K562 (cell line): Measurements from ENCODE around the gene DSCAM. TPM values are rescaled to one million over a fixed set of nuclear protein-coding genes. Genes with fewer than 3 reads are reported as not detected.

Experiments
- ATAC-seq: fragments of 200-7000 bp; cut with Tn5 transposase; 3 replicates; pipeline ENCODE4 v1.9.1; 2020; ENCODE audit warnings: moderate library complexity
- BruUV-seq: library from RNA; stranded (reverse); fragments of 400-500 nt; replicated peaks from 2 replicates; lab custom pipeline; 2021; lab: Mats Ljungman, UMichigan
- CTCF ChIA-PET: fragments of 300-600 bp; formaldehyde crosslinking; extraction: SDS; loops from one replicate; lab custom pipeline; 2021; ENCODE audit warnings: low intra/inter-chr PET ratio; lab: Yijun Ruan, JAX
- POLR2A ChIA-PET: fragments of 300-600, 350-650 bp; sonication (Branson Sonifier 250); formaldehyde crosslinking; extraction: SDS; loops from one replicate; lab custom pipeline; 2021; ENCODE audit warnings: antibody characterized with exemption, inconsistent platforms; lab: Yijun Ruan, JAX
- DNase-seq, 4 experiments: peaks; one replicate each; pipeline versions ENCODE4 v3.0.0 to v3.0.0-alpha.2; 2011 to 2018; ENCODE audit warnings: low spot score in 3 of 4, mixed read lengths in 3 of 4; ENCODE audit errors: extremely low read depth in 1 of 4
- FAIRE-seq: peaks from 2 replicates; lab custom pipeline; 2011; peaks lifted over from hg19 to GRCh38; lab: Jason Lieb, UNC
- H2AFZ ChIP-seq: 2 replicates; pipeline ENCODE4 v1.6.0; 2011; ENCODE audit warnings: low read depth, low read length, control low read depth, inconsistent platforms
- H3K27ac ChIP-seq: fragments of 200-600 bp; 3 replicates; pipeline ENCODE4 v1.8.0; 2011; ENCODE audit warnings: low read depth, mild to moderate bottlenecking, control low read depth, inconsistent platforms, low read length, moderate library complexity, mixed read lengths; ENCODE audit errors: extremely low read depth
- H3K27me3 ChIP-seq, 2 experiments: fragments of 300-600 bp in 1 of 2; 2 replicates in 1 of 2; 3 replicates in 1 of 2; pipeline versions ENCODE4 v1.6.0 to v1.8.0; 2011; ENCODE audit warnings: inconsistent platforms in 2 of 2, low read length in 2 of 2, mild to moderate bottlenecking in 1 of 2, mixed read lengths in 1 of 2, moderate library complexity in 1 of 2; ENCODE audit not compliant: control insufficient read depth in 2 of 2, insufficient read depth in 2 of 2
- H3K36me3 ChIP-seq: fragments of 300-600 bp; 3 replicates; pipeline ENCODE4 v1.8.0; 2011; ENCODE audit warnings: mild to moderate bottlenecking, low read length, inconsistent platforms; ENCODE audit not compliant: control insufficient read depth, insufficient read depth
- H3K4me1 ChIP-seq, 2 experiments: fragments of 200-600 bp in 1 of 2; replicated peaks in 1 of 2; 2 replicates in 1 of 2; 3 replicates in 1 of 2; pipeline versions ENCODE4 v1.5.1 to v1.8.0; 2011; ENCODE audit warnings: inconsistent platforms in 2 of 2, low read length in 2 of 2, mild to moderate bottlenecking in 1 of 2, mixed read lengths in 1 of 2, moderate library complexity in 1 of 2; ENCODE audit not compliant: control insufficient read depth in 2 of 2, insufficient read depth in 2 of 2
- H3K4me2 ChIP-seq: 2 replicates; pipeline ENCODE4 v1.6.1; 2011; ENCODE audit warnings: low read length, control low read depth, inconsistent platforms, mixed read lengths; ENCODE audit not compliant: insufficient read depth
- H3K4me3 ChIP-seq: fragments of 200-600 bp; sonication (generic), shearing (Covaris generic); 2 replicates; pipeline ENCODE4 v1.5.1; 2016; ENCODE audit warnings: control low read depth, inconsistent platforms
- H3K79me2 ChIP-seq: fragments of 200-600 bp; 3 replicates; pipeline ENCODE4 v1.8.0; 2011; ENCODE audit warnings: low read length, inconsistent platforms; ENCODE audit not compliant: control insufficient read depth, insufficient read depth
- H3K9ac ChIP-seq, 2 experiments: 2 replicates each; pipeline versions ENCODE4 v1.6.0 to v1.6.1; 2011; ENCODE audit warnings: low read depth in 2 of 2, low read length in 2 of 2, control low read depth in 1 of 2, inconsistent platforms in 1 of 2, mild to moderate bottlenecking in 1 of 2, mixed read lengths in 1 of 2; ENCODE audit not compliant: insufficient read depth in 1 of 2
- H3K9me1 ChIP-seq: one replicate; pipeline ENCODE4 v1.6.0; 2011; ENCODE audit warnings: inconsistent platforms, mild to moderate bottlenecking, low read length, moderate library complexity; ENCODE audit not compliant: control insufficient read depth, insufficient read depth
- H3K9me3 ChIP-seq: replicated peaks from 2 replicates; pipeline ENCODE4 v1.5.1; 2011; ENCODE audit warnings: low read depth, low read length, inconsistent platforms; ENCODE audit not compliant: control insufficient read depth, insufficient read depth
- H4K20me1 ChIP-seq: replicated peaks from 2 replicates; pipeline ENCODE4 v1.6.1; 2011; ENCODE audit warnings: low read length, inconsistent platforms, mixed read lengths; ENCODE audit not compliant: control insufficient read depth, insufficient read depth
- ATF4 ChIP-seq: fragments of 450-650 bp; formaldehyde crosslinking; IDR thresholded peaks from 2 replicates; pipeline ENCODE4 v1.4.0; 2022; ENCODE audit warnings: mild to moderate bottlenecking, moderate library complexity
- BRD9 ChIP-seq: fragments of 450-650 bp; IDR thresholded peaks from 2 replicates; pipeline ENCODE4 v1.6.1; 2018; ENCODE audit warnings: low read depth; ENCODE audit not compliant: partially characterized antibody
- CBX3 ChIP-seq, 2 experiments: IDR thresholded peaks; 1 replicate in 1 of 2; 2 replicates in 1 of 2; pipeline ENCODE4 v1.6.1; 2012; ENCODE audit warnings: inconsistent platforms in 2 of 2, low read length in 2 of 2, borderline replicate concordance in 1 of 2, control low read depth in 1 of 2
- CREM ChIP-seq: IDR thresholded peaks from 2 replicates; pipeline ENCODE4 v1.6.1; 2014; ENCODE audit warnings: antibody characterized with exemption, low read depth
- CTCFL ChIP-seq: IDR thresholded peaks from 2 replicates; pipeline ENCODE4 v1.6.1; 2011; ENCODE audit warnings: borderline replicate concordance, low read depth, mild to moderate bottlenecking, moderate library complexity, low read length; ENCODE audit not compliant: insufficient read depth, poor library complexity, severe bottlenecking
- DLX4 ChIP-seq: fragments of 250-450 bp; sonication (Bioruptor Pico); IDR thresholded peaks from 2 replicates; pipeline ENCODE4 v1.6.1; 2021; ENCODE audit warnings: mild to moderate bottlenecking
- OTX1 ChIP-seq: fragments of 450-650 bp; formaldehyde crosslinking; IDR thresholded peaks from 2 replicates; pipeline ENCODE4 v1.4.0; 2022; ENCODE audit warnings: mild to moderate bottlenecking
- POLR2AphosphoS5 ChIP-seq: IDR thresholded peaks from 2 replicates; pipeline ENCODE4 v1.6.1; 2011; ENCODE audit warnings: mild to moderate bottlenecking, low read depth, low read length, moderate library complexity; ENCODE audit not compliant: control insufficient read depth, insufficient read depth
- PRPF4 ChIP-seq: fragments of 200-400 bp; formaldehyde crosslinking; IDR thresholded peaks from one replicate; pipeline ENCODE4 v1.6.1; 2017; ENCODE audit warnings: low read length, low read depth, mild to moderate bottlenecking; ENCODE audit not compliant: insufficient read depth, poor library complexity, severe bottlenecking
- TAL1 ChIP-seq: fragments of 450-650 bp; IDR thresholded peaks from 2 replicates; pipeline ENCODE4 v1.6.1; 2016; ENCODE audit warnings: mild to moderate bottlenecking
- TEAD4 ChIP-seq, 2 experiments: sonication (generic) in 1 of 2; formaldehyde crosslinking in 1 of 2; IDR thresholded peaks; 2 replicates each; pipeline versions ENCODE4 v1.6.1 to v1.8.0; 2012 to 2022; ENCODE audit warnings: borderline replicate concordance in 1 of 2, inconsistent platforms in 1 of 2, low read length in 1 of 2, mild to moderate bottlenecking in 1 of 2, missing genetic modification reagents in 1 of 2
- ZNF133 ChIP-seq: fragments of 250-450 bp; sonication (Bioruptor Pico); IDR thresholded peaks from 2 replicates; pipeline ENCODE4 v1.4.0; 2020; ENCODE audit warnings: mild to moderate bottlenecking
- ZNF143 ChIP-seq: sonication (generic); formaldehyde crosslinking; IDR thresholded peaks from 2 replicates; pipeline ENCODE4 v1.9.0; 2022; ENCODE audit warnings: mild to moderate bottlenecking, missing genetic modification reagents
- WGBS: fragments of 100-300 bp; shearing (Covaris generic); methylation state at CpG from one replicate; pipeline ENCODE4 v1.1.6; 2016; ENCODE audit warnings: low coverage, mixed read lengths; ENCODE audit not compliant: insufficient coverage; ENCODE audit errors: missing lambda C conversion rate; 5-methylcytosine and 5-hydroxymethylcytosine counted together
- in situ Hi-C: fragments of 300-500 bp; cut with MboI; formaldehyde crosslinking; loops from 4 replicates; pipeline ENCODE4 v1.15.0; 2018; ENCODE audit warnings: inconsistent platforms, mixed read lengths
- intact Hi-C: fragments of 100-400 bp; cut with micrococcal nuclease; formaldehyde crosslinking; loops from 2 replicates; pipeline ENCODE4 v1.14.2; 2022
- polyA plus RNA-seq, 8 experiments: library from polyadenylated mRNA; depleted of rRNA in 4 of 8; stranded (reverse) in 5 of 8; unstranded in 3 of 8; fragments of >200 nt; fragmentation: Nextera tagmentation in 2 of 8; fragmentation: Illumina TruSeq in 1 of 8; extraction: Ambion mirVana in 2 of 8; extraction: Trizol in 1 of 8; gene quantifications; 2 replicates each; pipeline versions ENCODE4 v1.2.1 to v1.2.3, GENCODE V29; 2011 to 2014; ENCODE audit warnings: inconsistent platforms in 1 of 8, missing spikeins in 1 of 8
- total RNA-seq, 7 experiments: library from RNA; depleted of rRNA in 6 of 7; stranded (reverse); fragments of >200 nt in 6 of 7; fragmentation: Illumina TruSeq in 2 of 7; extraction: Trizol in 2 of 7; gene quantifications; 2 replicates each; pipeline versions ENCODE4 v1.2.1 to v1.2.3, GENCODE V29; 2011 to 2021; ENCODE audit warnings: low replicate concordance in 1 of 7

The DSCAM gene
- total and polyA plus RNA-seq, 9 of the 15 experiments (the other 6 are each of a cell fraction or from before 2014, with no cell fraction given), result not detected

- TF ChIP-seq OTX1 (CRISPR knock-in tag), result no peak
- TF ChIP-seq, all 486 proteins: peak for 0
Observed at GRCh38 chr21:39966786-39967185, 880.2 kb downstream of the DSCAM start (continued).

GRCh38 chr21:39965026-39965425 is 881.9 kb downstream of the DSCAM start:
- TF ChIP-seq PRPF4, result no peak
- TF ChIP-seq CTCFL, result no peak
- no peak for TF ChIP-seq CREM
- TF ChIP-seq DLX4 (CRISPR knock-in tag), result no peak
- no peak for TF ChIP-seq CBX3 (IDR thresholded peaks at IDR 0.05; ENCODE audit: borderline replicate concordance in 1 of 2, low read length in 2 of 2)
- TF ChIP-seq ZNF143, result no peak
- no peak for TF ChIP-seq TAL1
- no peak for TF ChIP-seq TEAD4 (IDR thresholded peaks at IDR 0.05; ENCODE audit: low read length)
- no peak for TF ChIP-seq TEAD4 (CRISPR knock-in tag; IDR thresholded peaks at IDR 0.05; ENCODE audit: borderline replicate concordance)
- TF ChIP-seq BRD9, result no peak
- no peak for TF ChIP-seq ATF4
- no peak for TF ChIP-seq POLR2AphosphoS5
- no peak for TF ChIP-seq ZNF133 (CRISPR knock-in tag)
- TF ChIP-seq, all 486 proteins: peak for 0
- in situ Hi-C loops, result no loop called here
- Histone ChIP-seq H3K4me1 (no peaks in the 10 kb centered on the region), H3K4me2 (no peak overlapping the region), H3K4me3 (no peak overlapping the region), H2AFZ (no peak overlapping the region), H3K9me1 (no peaks in the 10 kb centered on the region), H3K27me3 (no peaks in the 10 kb centered on the region), H3K9ac (no peak overlapping the region), H3K79me2 (no peaks in the 10 kb centered on the region), H3K27ac (no peak overlapping the region), H3K9me3 (no peaks in the 10 kb centered on the region), H4K20me1 (no peaks in the 10 kb centered on the region), H3K36me3 (no peaks in the 10 kb centered on the region)
- POLR2A ChIA-PET, result no interaction called here
- FAIRE-seq (no peak), ATAC-seq (no peak), DNase-seq (no peak)
- no TSS peak for BruUV-seq
- CTCF ChIA-PET, result no interaction called here
- 0% methylated on average over 1 of the region's 1 CpG for WGBS
- intact Hi-C loops, result no loop called here
